B cell (primary cell): ENCODE measurements around the gene CRABP1. TPM values are rescaled to one million over a fixed set of nuclear protein-coding genes. Genes with fewer than 3 reads are reported as not detected.

Experiments
- ATAC-seq: fragments of 200-7000 bp; cut with Tn5 transposase; one replicate; pipeline ENCODE4 v1.10.0; 2021; ENCODE audit warnings: low read depth, mild to moderate bottlenecking, moderate number of reproducible peaks, moderate library complexity
- CTCF ChIA-PET: fragments of 350-600 bp; sonication (Branson Sonifier 250); formaldehyde crosslinking; loops from one replicate; lab custom pipeline; 2021; ENCODE audit warnings: antibody characterized with exemption, inconsistent platforms; lab: Charles Lee
- POLR2A ChIA-PET: fragments of 350-600 bp; sonication (Branson Sonifier 250); formaldehyde crosslinking; loops from one replicate; lab custom pipeline; 2021; ENCODE audit warnings: antibody characterized with exemption; lab: Charles Lee
- DNase-seq: peaks from one replicate; pipeline ENCODE4 v3.0.0; 2013
- H2AFZ ChIP-seq: 2 replicates; pipeline ENCODE4 v1.6.1; 2012; ENCODE audit warnings: mild to moderate bottlenecking, low read depth, low read length; ENCODE audit not compliant: insufficient read depth, poor library complexity, severe bottlenecking
- H3K27ac ChIP-seq, 2 donors: 1 replicate in 1 of 2; 2 replicates in 1 of 2; pipeline ENCODE4 v1.5.1; 2012 to 2013; ENCODE audit warnings: low read length in 2 of 2, mild to moderate bottlenecking in 2 of 2, moderate library complexity in 1 of 2
- H3K27me3 ChIP-seq, 4 experiments: fragments of 200-600 bp in 1 of 4; sonication (generic) in 1 of 4; replicated peaks in 1 of 4; 1 replicate in 2 of 4; 2 replicates in 2 of 4; pipeline versions ENCODE4 v1.6.1 to v1.7.0; 2013 to 2016; ENCODE audit warnings: low read length in 3 of 4, mild to moderate bottlenecking in 2 of 4, mixed read lengths in 1 of 4, moderate library complexity in 1 of 4; ENCODE audit not compliant: insufficient read depth in 4 of 4, control insufficient read depth in 3 of 4; ENCODE audit errors: control extremely low read depth in 1 of 4
- H3K36me3 ChIP-seq, 2 experiments: replicated peaks in 1 of 2; 1 replicate in 1 of 2; 2 replicates in 1 of 2; pipeline versions ENCODE4 v1.6.1 to v1.7.1; 2013; ENCODE audit warnings: low read length in 1 of 2; ENCODE audit not compliant: insufficient read depth in 2 of 2, control insufficient read depth in 1 of 2; ENCODE audit errors: control extremely low read depth in 1 of 2, extremely low read depth in 1 of 2
- H3K4me1 ChIP-seq, 2 donors: fragments of 200-600 bp in 1 of 2; sonication (generic) in 1 of 2; 1 replicate in 1 of 2; 2 replicates in 1 of 2; pipeline versions ENCODE4 v1.5.1 to v1.6.1; 2013 to 2017; ENCODE audit warnings: low read length in 2 of 2; ENCODE audit not compliant: control insufficient read depth in 2 of 2, insufficient read depth in 2 of 2
- H3K4me2 ChIP-seq: replicated peaks from 2 replicates; pipeline ENCODE3; 2012; ENCODE audit warnings: mild to moderate bottlenecking, low read depth, low read length; ENCODE audit not compliant: poor library complexity, severe bottlenecking
- H3K4me3 ChIP-seq, 5 experiments: fragments of 200-600 bp in 1 of 5; sonication (generic) in 1 of 5; 1 replicate in 3 of 5; 2 replicates in 2 of 5; pipeline versions ENCODE4 v1.5.1 to v1.7.0; 2011 to 2016; ENCODE audit warnings: low read length in 4 of 5, mild to moderate bottlenecking in 4 of 5, low read depth in 2 of 5, control low read depth in 1 of 5, moderate library complexity in 1 of 5; ENCODE audit not compliant: insufficient read depth in 1 of 5; ENCODE audit errors: control extremely low read depth in 1 of 5, extremely low read depth in 1 of 5
- H3K79me2 ChIP-seq: fragments of 200-600 bp; sonication (generic); one replicate; pipeline ENCODE4 v1.6.0; 2016; ENCODE audit warnings: low read length; ENCODE audit not compliant: control insufficient read depth, insufficient read depth
- H3K9ac ChIP-seq: fragments of 200-600 bp; sonication (generic); 2 replicates; pipeline ENCODE4 v1.6.1; 2017; ENCODE audit warnings: mild to moderate bottlenecking, low read length, moderate library complexity
- H3K9me3 ChIP-seq, 3 donors: one replicate each; pipeline versions ENCODE4 v1.6.1 to v1.7.1; 2013; ENCODE audit warnings: low read length in 2 of 3; ENCODE audit not compliant: control insufficient read depth in 2 of 3, insufficient read depth in 1 of 3; ENCODE audit errors: control extremely low read depth in 1 of 3
- H4K20me1 ChIP-seq: 2 replicates; pipeline ENCODE4 v1.6.0; 2012; ENCODE audit warnings: mild to moderate bottlenecking, low read length; ENCODE audit not compliant: insufficient read depth, control insufficient read depth, poor library complexity, severe bottlenecking
- H3K27ac Mint-ChIP-seq: one replicate; pipeline ENCODE4 v1.8.0; 2021; ENCODE audit warnings: mixed read lengths
- H3K27me3 Mint-ChIP-seq: one replicate; pipeline ENCODE4 v1.8.0; 2021; ENCODE audit warnings: mixed read lengths
- H3K4me1 Mint-ChIP-seq: one replicate; pipeline ENCODE4 v1.8.0; 2021; ENCODE audit warnings: mixed read lengths
- H3K4me3 Mint-ChIP-seq: one replicate; pipeline ENCODE4 v1.8.0; 2021; ENCODE audit warnings: mixed read lengths
- H3K9me3 Mint-ChIP-seq: one replicate; pipeline ENCODE4 v1.8.0; 2022; ENCODE audit warnings: mixed read lengths; ENCODE audit not compliant: insufficient read depth
- EZH2 ChIP-seq: IDR thresholded peaks from 2 replicates; pipeline ENCODE4 v1.6.1; 2012; ENCODE audit warnings: borderline replicate concordance, low read depth, mild to moderate bottlenecking, moderate library complexity, low read length; ENCODE audit not compliant: insufficient read depth, poor library complexity, severe bottlenecking
- WGBS: methylation state at CpG from one replicate; pipeline ENCODE4 v1.1.5; 2013; ENCODE audit warnings: missing lambda C conversion rate; ENCODE audit not compliant: insufficient coverage; 5-methylcytosine and 5-hydroxymethylcytosine counted together
- intact Hi-C: fragments of 100-400 bp; cut with micrococcal nuclease; formaldehyde crosslinking; loops from one replicate; pipeline ENCODE4 v1.10.0; 2022
- polyA plus RNA-seq: library from polyadenylated mRNA; depleted of rRNA; stranded (reverse); fragments of >200 nt; gene quantifications from 2 replicates; pipeline ENCODE4 v1.2.3, GENCODE V29; 2012
- total RNA-seq, 2 donors: library from RNA; stranded (reverse); fragments of 120-200 nt in 1 of 2; gene quantifications; 1 replicate in 1 of 2; 2 replicates in 1 of 2; pipeline versions ENCODE4 v1.2.3 to v1.2.4, GENCODE V29; 2013 to 2022
- TF ChIP-seq, protein P1 (sequence below): fragments of 200-600 bp; IDR thresholded peaks from one replicate; pipeline ENCODE4 v1.8.0; 2022; ENCODE audit warnings: antibody characterized with exemption, mild to moderate bottlenecking

The CRABP1 gene
- total and polyA plus RNA-seq, 2 donors (not counting 1 experiment from before 2014, with no cell fraction given), result not detected

DNA sequence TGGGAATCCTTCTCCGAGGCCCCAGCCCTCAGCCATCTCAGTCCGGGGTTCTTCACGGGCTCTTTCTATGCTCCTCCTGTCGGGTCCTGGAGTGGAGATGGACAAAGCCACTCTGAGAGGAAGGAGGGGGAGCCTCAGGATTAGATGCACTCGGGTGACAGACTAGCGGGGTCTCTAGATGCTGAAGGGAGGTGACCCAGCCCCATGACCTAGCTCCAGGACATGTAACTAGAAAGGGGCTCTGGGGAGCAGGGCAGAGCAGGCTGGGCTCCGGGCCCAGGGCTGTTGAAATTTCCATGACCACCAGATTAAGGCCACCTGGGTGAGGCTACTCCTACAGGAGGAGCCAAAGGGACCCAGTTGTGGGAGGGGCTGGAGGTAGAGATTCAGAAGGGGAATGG lies 26.0 kb upstream of the CRABP1 start:
- intact Hi-C loops, result no loop called here
- Histone ChIP-seq H3K4me2 (no peak overlapping the region), H2AFZ (no peak overlapping the region), H3K4me3 (no peak overlapping the region), H3K9me3 (no peaks in the 10 kb centered on the region), H4K20me1 (no peaks in the 10 kb centered on the region), H3K4me1 (no peaks in the 10 kb centered on the region), H3K9ac (no peak overlapping the region), H3K27me3 (no peaks in the 10 kb centered on the region), H3K27ac (no peak overlapping the region), H3K36me3 (no peaks in the 10 kb centered on the region), H3K79me2 (no peaks in the 10 kb centered on the region)
- ATAC-seq, result no peak
- ChIA-PET POLR2A (no interaction called here), CTCF (no interaction called here)
- Mint-ChIP-seq H3K27ac (no peak overlapping the region), H3K27me3 (no peaks in the 10 kb centered on the region), H3K4me1 (no peaks in the 10 kb centered on the region), H3K4me3 (no peak overlapping the region), H3K9me3 (no peaks in the 10 kb centered on the region)
- DNase-seq, result no peak
- 96% methylated on average over 7 of the region's 7 CpGs for WGBS
- TF ChIP-seq, protein P1, sequence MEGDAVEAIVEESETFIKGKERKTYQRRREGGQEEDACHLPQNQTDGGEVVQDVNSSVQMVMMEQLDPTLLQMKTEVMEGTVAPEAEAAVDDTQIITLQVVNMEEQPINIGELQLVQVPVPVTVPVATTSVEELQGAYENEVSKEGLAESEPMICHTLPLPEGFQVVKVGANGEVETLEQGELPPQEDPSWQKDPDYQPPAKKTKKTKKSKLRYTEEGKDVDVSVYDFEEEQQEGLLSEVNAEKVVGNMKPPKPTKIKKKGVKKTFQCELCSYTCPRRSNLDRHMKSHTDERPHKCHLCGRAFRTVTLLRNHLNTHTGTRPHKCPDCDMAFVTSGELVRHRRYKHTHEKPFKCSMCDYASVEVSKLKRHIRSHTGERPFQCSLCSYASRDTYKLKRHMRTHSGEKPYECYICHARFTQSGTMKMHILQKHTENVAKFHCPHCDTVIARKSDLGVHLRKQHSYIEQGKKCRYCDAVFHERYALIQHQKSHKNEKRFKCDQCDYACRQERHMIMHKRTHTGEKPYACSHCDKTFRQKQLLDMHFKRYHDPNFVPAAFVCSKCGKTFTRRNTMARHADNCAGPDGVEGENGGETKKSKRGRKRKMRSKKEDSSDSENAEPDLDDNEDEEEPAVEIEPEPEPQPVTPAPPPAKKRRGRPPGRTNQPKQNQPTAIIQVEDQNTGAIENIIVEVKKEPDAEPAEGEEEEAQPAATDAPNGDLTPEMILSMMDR, result no peak
- no peak for TF ChIP-seq EZH2

DNA sequence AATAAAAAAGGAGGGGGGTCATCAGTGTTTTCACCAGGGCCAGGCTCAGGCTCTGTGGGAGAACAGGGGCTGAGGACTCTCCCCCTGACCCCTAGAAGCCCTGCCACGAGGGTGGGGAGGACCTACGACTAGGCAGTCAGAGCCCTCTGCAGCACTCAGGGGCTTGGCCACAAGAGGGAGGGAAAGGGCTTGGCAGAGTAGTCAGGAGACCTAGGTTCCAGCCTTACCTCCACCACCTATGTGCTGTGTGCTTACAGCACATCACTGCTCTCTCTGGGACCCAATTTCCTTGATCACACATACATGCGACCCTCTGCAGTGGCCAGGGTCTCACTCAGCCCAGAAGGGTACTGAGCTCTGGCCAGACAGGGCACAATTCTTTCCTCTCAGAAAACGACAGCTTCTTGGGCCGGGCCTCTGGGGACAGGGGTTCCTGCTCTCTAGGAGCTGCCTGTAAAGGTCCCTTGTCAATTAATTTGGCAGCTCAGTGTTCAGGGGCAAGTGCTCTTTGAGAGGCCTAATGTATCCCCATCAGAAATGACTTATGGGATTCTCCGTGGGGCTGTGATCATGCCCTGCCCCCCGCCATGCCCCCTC lies 24.4 kb upstream of the CRABP1 start:
- H3K4me1 ChIP-seq, result no peaks in the 10 kb centered on the region
- no peaks in the 10 kb centered on the region for H3K4me1 Mint-ChIP-seq
- H3K36me3 ChIP-seq, result no peaks in the 10 kb centered on the region
- H3K4me3 ChIP-seq, result no peak overlapping the region
- no peaks in the 10 kb centered on the region for H3K27me3 Mint-ChIP-seq
- intact Hi-C loops, result no loop called here
- TF ChIP-seq, protein P1, result no peak
- no peak for TF ChIP-seq EZH2
- no peaks in the 10 kb centered on the region for H3K79me2 ChIP-seq
- no peak overlapping the region for H3K9ac ChIP-seq
- H3K9me3 Mint-ChIP-seq, result no peaks in the 10 kb centered on the region
- DNase-seq (no peak), ATAC-seq (no peak)
- H3K4me3 Mint-ChIP-seq, result no peak overlapping the region
- POLR2A ChIA-PET, result no interaction called here
- CTCF ChIA-PET, result no interaction called here
- H3K4me2 ChIP-seq, result no peak overlapping the region
- no peaks in the 10 kb centered on the region for H3K27me3 ChIP-seq
- H3K9me3 ChIP-seq, result no peaks in the 10 kb centered on the region
- H3K27ac ChIP-seq, result no peak overlapping the region
- whole genome bisulfite sequencing, result 87% methylated on average over 5 of the region's 7 CpGs
- no peak overlapping the region for H3K27ac Mint-ChIP-seq
- no peaks in the 10 kb centered on the region for H4K20me1 ChIP-seq
- H2AFZ ChIP-seq, result no peak overlapping the region
